Sciatic nerve (tissue), 2 donors: Measurements from ENCODE around the gene IRF8. TPM values are rescaled to one million over a fixed set of nuclear protein-coding genes. Genes with fewer than 3 reads are reported as not detected.
"Not testable (repeated sequence)": the region's sequence is repeated elsewhere in the genome, so short reads cannot be mapped to it uniquely, and the experiment has no call there.

Experiments used
- ATAC-seq: fragments of 200-7000 bp; cut with Tn5 transposase; one replicate; pipeline ENCODE4 v1.9.1; 2020; ENCODE audit warnings: mild to moderate bottlenecking, moderate library complexity
- DNase-seq: peaks from one replicate; pipeline ENCODE4 v3.0.0-alpha.2; 2020; ENCODE audit warnings: low spot score
- intact Hi-C: fragments of 100-400 bp; cut with DNase I; formaldehyde crosslinking; loops from one replicate; pipeline ENCODE4 v1.14.2; 2022
- total RNA-seq: library from RNA; stranded (reverse); fragmentation: NEBNext Ultra II Directional; extraction: Animal tissue kit (Norgen Biotek cat#: 25700); gene quantifications from one replicate; pipeline ENCODE4 v1.2.1, GENCODE V29; 2021
- donor health status: DM: no; HTN: no; CAD: no.
- donor health status: DM: no; HTN: no; CAD: no.

Gene IRF8, protein sequence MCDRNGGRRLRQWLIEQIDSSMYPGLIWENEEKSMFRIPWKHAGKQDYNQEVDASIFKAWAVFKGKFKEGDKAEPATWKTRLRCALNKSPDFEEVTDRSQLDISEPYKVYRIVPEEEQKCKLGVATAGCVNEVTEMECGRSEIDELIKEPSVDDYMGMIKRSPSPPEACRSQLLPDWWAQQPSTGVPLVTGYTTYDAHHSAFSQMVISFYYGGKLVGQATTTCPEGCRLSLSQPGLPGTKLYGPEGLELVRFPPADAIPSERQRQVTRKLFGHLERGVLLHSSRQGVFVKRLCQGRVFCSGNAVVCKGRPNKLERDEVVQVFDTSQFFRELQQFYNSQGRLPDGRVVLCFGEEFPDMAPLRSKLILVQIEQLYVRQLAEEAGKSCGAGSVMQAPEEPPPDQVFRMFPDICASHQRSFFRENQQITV
- 19.1 TPM for total RNA-seq

DNA sequence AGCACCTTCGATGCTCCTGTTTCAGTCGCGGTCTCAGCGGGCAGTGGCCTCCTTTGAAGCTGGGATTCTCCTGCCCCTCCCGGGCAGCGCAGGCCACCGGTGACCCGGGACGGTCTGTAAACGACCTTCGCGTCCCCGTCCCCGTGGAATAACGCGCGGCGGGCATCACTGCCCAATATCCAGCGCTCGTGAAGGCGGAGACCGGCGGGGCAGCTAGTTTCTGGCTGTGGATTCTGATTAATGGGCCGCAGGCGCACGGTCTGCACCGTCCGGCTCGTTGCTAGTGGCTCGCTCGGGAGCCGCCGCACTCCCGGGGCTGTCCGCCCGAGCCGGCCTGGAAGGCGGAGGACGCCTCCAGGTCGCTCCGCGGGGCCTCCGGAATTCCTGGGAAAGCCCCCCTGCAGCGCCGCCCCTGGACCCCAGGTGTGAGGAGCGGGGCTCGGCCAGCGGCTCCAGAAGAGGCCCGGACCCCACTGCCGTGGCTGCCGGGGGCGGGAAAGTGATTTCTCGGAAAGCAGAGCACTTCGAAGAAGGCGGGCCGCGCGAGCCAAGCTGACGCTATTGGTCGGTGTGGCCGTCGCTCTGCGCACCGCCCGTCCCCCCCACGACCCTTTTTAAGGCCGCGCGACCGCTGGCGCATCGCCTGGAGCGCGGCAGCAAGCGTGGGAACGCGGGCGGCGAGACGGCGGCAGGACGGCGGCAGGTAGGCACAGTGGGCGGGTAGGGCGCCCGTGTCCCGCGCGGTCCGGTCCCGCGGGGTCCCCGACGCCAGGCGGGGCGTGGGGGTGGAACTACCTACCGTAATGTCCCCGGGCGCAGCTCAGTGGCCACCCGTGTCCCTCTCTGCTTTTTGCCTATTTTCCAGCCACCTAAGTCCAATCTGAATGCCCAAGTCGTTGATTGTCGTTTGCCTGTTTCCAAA is at the start of gene IRF8:
IRF8 (plus strand) TSS at position 642 of the 922 bp plus-strand sequence. CDS start 3,854 bp downstream, outside the sequence.
- peak; percentile 93 for ATAC-seq
- peak; percentile 90 for DNase-seq
- intact Hi-C loops = no loop called here

DNA sequence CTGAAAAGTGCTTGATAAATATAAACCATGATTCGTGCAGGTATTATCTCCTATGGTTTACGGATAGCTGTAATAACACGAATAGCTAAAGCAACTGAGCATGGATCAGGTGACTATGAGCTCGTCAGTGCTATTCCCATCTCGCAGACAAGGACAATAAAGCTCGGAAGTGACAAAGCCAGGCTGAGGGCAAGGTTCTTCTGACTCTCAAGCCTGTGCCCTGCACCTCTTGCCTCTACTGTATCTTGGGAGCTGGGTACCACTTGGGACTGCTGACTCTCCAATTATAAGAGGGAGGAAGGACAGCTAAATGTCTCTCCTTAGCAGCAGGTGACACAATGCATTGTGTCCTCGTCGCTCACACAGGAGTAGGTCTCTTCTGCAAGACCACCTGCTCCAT is 49.6 kb upstream of the IRF8 start:
- intact Hi-C loops = no loop called here
- no peak for ATAC-seq

DNA sequence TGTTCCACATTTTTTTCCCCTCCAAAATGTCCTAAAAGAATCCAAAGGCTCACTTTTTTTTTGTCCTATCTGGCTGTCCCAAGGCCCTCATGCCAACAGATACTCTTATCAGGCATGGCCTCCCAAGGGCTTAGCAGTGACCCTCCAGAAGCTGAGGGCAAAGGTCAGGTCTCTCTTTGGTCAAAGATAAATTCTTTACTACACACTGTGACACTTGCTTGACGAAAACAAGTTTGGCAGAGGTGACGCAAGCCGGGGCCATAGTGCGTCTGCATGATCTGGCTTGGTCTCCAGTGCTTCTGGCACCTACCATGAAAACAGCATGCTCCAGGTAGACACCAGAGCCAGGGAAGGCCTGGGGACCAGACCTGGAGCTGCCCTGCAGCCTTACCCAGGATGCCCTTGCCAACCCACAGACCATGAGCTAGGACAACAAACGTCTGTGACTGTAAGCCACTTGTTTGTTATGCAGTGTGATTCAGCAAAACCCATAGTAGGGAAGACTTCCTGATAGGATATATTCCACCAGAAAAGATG is 48.5 kb upstream of the IRF8 start:
- DNase-seq (peak; percentile 42), ATAC-seq (no peak)
- intact Hi-C loops = no loop called here

More for the DNA sequence above, 49.6 kb upstream of the IRF8 start:
- DNase-seq = no peak

DNA sequence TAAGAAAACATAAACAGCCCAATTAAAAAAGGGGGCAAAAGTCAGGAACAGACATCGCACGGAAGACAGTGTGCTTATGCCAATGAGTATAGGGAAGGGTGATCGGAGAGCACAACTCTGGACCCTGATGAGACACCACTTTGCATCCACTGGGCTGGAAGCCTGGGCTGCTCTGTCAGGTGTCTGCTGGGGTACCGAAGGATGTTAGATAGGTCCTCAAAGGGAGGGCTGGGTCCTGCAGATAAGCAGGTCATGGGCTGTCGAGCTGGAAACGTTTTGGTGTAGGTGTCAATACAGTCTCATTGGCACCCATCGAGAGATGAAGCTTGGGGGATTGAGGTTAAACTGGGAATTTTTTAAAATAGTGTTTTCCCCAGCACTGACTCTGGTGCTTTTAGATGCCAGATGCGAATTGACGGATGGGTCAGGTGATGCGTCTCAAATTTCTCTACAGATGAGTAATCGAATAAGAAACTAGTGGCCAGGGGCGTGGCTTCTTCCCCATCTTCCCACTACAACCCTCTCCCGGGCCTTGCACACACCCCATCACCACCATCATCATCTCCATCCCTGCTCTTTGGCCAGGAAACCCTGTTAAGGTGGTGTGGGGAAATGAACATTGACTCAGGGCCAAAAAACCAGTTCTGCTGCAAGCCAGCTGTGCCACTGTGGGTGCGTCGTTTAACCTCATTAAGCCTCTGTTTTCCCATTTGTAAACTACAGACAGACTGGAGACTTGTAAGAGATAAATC is 47.8 kb upstream of the IRF8 start:
- intact Hi-C loops = no loop called here
- ATAC-seq (no peak), DNase-seq (peak; percentile 38)

DNA sequence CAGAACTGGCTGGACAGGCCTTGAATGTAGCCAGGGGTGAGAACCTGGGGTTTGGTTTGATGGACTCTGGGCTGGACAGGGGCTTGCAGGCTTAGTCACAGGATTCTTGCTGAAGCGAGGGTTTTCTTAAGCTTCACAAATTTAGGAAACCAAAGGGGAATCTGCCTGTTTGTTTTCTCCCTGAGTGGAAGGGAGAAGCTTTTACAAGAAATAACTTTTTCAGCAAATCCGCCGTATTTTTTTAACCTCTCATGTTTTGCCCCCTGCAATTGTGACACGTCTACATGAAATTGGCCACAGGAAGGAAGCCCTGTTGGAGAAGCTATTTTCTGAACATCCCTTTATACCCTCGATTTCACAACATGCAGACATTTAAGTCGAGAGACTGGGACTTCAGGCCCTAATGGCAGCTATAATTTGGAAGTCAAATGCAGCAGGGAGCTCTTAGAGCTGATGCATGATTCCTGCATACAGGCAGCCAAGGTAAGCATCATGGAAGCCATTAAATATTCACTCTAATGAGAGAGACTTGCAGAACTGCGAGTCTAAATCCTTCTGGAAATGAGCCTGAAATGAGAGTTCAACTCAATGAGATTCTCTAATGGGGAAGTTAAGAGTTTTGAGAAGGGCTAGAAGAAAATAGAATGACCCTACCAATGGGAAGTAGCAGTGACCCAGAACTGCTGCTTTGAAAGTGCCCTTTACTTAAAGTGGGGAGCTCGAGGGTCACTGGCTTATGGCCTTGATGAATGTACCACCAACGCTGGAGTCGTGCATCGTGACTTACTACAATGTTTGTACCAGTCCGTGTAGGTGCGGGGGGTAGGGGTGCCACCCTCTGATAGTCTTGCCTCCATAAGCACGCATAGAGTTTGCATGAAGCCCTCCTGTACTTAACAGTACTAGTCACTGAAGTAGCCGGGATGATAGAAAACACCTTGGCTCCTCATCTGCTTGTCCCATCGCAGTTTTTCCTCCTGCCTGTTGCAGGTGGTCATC is 45.1 kb upstream of the IRF8 start:
- DNase-seq = peak; percentile 45
- intact Hi-C loops = no loop called here
- peak; percentile 73 for ATAC-seq

DNA sequence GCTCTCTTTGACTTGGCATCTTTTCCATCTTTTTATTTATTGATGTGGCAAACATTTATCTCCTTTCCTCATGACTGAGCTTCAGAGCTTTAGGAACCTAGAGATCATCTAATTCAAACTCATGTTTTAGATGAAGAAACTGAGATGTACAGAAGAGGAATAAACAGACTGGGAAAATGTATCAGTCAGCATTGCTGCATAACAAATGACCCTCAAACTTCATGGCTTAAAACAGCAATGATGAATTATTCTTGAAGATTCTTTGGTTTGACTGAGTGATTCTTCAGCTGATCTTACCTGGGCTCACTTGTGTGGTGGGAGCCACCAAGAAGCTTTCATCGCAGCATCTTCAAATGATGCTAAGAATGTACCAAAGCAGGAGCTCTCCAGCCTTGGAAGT is 44.0 kb upstream of the IRF8 start:
- DNase-seq (no peak), ATAC-seq (no peak)
- intact Hi-C loops = no loop called here

DNA sequence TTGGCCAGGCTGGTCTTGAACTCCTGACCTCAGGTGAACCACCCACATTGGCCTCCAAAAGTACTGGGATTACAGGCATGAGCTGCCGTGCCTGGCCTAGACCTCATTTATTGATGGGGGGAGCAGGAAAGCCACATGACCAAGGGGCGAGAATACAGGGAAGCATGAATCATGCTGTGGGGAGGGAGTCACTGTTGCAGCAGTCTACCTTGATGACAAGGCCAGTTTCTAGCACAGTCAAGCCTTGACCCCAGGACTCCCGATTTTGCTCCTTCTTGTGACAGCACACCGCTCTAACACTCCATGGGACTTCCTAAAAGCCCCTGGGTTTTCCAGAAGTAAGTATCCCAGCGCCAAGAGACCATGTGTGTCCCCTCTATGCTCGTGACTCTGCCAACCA is 42.9 kb upstream of the IRF8 start:
- intact Hi-C loops = no loop called here
- no peak for ATAC-seq
- DNase-seq = no peak

DNA sequence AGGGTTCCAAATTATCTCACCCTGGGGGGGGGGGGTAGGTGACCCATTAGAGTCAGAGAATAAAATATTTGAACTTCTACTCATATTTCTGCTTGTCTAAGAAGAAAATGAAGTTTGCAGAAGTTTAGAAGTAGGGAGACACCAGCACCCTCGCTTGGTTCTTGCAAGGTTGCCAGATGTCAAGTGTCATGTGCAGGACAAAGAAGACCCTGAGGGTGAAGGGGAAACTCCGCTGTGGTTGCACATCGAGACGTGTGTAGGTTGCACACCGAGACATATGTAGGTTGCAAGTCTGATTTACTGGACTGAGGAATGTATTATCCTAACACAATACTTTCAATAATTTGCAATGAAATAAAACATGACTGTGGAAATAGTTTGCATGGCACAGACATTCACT is 42.4 kb upstream of the IRF8 start:
- DNase-seq (peak; percentile 48), ATAC-seq (no peak)
- intact Hi-C loops = no loop called here

DNA sequence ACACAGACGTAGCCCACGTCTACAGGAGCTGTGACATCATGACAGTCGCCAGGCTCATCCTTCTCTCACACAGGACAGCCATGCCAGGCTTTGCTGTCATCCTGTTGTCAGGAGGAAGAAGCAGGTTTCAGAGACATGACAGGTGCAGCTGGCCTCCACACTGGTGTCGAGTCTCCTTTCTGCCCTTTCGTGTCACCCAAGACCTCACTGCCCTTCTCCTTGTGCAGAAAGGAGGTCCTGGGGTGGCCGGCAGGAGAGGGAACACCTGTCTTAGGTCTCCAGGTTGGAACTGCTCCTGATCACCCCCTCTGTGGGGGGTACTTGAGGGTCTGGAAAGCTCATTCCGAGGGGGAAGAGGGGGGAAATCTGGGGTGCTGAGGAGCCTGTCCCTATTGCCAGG is 41.6 kb upstream of the IRF8 start:
- ATAC-seq = no peak
- intact Hi-C loops = no loop called here
- DNase-seq = peak; percentile 45

DNA sequence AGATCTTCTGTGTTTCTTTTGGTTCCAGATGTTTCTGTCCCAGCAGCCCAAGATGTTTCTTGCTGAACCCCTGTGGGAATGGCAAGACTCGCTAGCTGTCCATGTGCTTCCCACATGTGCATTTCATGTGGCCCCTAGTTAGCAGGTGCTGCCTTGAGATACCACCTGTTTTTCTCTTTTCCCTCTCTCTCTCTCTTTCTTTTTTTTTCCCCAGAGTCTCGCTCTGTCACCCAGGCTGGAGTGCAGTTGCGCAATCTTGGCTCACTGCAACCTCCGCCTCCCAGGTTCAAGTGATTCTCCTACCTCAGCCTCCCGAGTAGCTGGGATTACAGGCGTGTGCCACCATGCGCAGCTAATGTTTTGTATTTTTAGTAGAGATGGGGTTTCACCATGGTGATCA is 40.4 kb upstream of the IRF8 start:
- intact Hi-C loops, ATAC-seq: not testable (repeated sequence)

DNA sequence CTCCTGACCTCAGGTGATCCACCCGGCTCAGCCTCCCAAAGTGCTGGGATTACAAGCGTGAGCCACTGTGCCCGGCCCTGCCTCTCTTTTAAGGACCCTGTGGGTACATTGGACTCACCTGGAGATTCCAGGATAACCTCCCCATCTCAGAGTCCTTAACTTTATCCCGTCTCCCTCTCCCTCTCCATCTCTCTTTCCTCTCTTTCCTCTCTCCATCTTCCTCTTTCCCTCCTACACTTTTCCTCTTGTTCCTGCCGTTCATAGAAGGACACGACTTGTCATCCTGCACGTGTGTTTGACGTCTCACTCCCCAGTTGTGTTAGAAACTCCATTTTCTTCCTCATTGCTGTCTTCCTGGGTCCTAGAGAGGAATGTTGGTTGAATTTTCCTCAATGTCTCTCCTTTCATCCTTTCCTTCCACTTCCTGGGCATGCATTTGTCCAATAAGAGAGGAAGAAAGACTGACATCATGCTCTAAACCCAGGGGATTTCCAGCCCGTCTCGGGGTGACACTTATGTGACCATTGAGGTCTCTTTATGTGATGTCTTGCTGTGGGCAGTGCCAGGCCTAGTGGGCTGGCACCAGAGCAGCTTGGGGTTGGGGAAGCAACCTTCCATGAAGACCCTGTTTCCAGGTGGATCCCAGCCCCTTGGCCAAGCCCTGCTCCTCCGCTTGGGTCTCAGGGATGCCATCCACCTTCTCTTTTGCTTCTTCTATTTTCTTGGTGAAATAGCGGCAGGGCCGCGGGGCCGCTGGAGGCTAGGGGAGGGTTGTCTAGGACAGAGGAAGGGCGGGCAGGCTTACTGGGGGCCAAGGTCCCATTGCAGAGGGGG is 39.8 kb upstream of the IRF8 start:
- intact Hi-C loops = no loop called here
- ATAC-seq (no peak), DNase-seq (peak; percentile 53)

More for the DNA sequence above, 40.4 kb upstream of the IRF8 start:
- DNase-seq = not testable (repeated sequence)

DNA sequence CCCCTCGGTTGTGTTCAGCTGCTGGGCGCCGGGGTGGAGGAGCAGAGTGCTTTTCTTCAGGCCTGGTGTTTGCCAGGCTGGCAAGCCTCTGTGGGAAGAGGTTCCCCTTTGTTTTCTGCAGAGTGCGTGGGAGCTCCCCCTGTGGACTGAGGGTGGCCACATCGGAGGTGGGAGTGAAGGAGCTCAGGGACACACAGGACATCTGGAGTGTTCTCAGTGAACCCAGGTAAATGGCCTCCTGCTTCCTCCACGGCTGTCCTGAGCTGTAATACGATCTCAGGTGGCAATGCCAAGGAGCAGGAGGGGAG is 39.2 kb upstream of the IRF8 start:
- intact Hi-C loops = no loop called here
- ATAC-seq (no peak), DNase-seq (no peak)

DNA sequence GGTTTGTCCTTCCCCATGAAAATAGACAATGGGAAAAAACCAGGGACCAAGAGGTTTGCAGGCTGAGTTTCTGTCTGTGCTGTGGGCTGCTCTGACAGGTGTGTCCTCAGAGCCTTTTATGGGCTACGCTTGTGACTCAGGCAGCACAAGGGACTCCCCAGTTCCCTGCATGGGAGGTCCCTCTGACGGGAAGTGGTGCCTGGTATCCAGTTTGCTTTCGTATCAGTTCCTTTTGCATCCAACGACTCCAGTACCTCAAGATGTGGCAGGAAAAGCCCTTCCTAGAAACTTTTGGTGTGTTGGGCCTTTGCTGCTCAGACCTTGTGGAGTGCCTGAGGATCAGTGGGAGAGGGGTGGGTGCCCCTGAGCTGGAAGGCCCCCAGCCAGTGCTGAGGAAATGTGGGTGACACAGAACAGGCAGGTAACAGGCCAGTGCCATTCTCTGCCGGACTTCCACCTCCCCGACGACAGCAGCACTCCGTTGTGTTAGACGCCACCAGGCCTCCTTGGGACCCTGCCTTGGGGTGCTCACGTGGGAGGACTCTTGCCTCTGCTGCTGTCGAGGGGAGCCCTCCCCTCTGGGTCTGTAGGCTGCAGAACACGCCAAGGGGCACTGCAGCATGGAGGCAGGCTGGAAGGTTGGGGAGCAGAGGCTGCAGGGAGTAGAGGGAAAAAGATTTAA is 38.4 kb upstream of the IRF8 start:
- intact Hi-C loops = no loop called here
- DNase-seq (peak; percentile 48), ATAC-seq (no peak)

DNA sequence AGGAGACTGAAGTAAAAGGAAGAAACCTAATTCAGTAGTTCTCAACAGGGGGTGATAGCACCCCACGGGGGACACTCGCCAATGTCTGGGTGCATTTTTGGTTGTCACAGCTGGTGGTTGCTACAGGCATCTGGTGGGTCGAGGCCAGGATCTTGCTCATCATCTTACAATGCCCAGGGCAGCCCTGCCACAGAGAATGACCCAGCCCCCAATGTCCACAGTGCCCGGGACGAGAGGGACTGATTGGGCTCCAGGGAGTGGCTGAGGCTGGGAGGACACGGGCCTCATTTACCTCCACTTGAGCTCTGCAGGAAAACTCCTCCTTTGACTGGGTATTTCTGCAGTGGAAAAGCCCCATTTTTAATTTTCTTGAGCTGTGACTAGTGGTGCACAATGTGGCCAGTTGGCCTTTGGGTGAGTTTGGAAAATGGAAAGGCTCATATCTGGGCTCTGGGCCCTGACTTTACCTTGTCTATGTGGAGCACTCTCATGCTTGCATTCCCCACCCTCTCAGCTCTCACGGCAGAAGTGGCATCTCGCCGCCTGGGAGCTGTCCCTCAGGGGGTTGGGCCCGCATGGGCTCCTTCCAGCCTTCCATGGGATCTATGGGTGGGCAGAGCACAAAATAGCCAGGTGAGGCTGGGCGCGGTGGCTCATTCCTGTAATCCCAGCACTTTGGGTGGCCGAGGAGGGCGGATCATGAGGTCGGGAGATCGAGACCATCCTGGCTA is 37.7 kb upstream of the IRF8 start:
- ATAC-seq (no peak), DNase-seq (peak; percentile 38)
- intact Hi-C loops = no loop called here

DNA sequence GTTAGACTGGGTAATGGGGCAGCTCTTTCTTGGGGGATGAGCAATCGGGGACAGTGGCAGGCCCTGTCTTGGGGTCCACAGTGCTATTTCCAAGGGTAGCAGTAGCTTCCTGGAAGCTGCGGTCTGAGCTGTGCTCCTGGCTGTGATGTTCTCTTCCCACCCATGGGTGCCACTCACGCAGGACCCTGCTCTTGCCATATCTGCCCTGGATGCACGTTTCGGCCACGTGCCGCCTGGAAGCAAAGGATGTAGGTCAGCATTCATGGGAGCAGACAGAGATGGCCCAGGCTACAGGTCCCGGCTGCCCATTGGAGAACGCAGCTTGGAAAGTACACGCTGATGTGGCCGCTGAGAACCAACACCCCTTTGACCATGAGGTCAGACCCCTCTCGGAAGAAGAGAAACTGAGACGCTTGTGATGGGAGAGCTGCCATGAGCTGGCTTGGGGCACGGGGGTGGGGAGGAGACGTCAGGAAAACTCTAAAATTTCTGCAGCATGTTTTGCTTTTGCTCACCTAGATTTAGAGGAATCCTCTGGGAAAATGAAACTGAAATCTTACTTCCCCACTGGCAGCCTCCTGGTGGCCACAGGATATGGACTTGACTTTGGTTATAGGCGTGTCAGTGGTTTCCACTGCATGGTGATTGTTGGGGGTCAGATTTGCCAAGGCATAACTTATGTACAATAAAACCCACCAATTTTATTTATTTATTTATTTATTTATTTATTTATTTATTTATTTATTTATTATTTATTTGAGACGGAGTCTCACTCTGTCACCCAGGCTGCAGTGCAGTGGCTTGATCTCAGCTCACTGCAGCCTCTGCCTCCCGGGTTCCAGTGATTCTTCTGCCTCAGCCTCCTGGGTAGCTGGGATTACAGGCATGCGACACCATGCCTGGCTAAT is 36.2 kb upstream of the IRF8 start:
- no peak for DNase-seq
- ATAC-seq = no peak
- intact Hi-C loops = no loop called here
